Ishikawa (cell line): ENCODE measurements around the gene MGST1.

Experiments used
- CEBPB ChIP-seq: IDR thresholded peaks from 2 replicates; pipeline ENCODE4 v1.6.1; 2012
- CREB1 ChIP-seq: IDR thresholded peaks from 2 replicates; pipeline ENCODE4 v1.6.1; 2012; ENCODE audit warnings: low read depth
- EGR1 ChIP-seq: IDR thresholded peaks from 2 replicates; pipeline ENCODE4 v1.6.1; 2012
- EP300 ChIP-seq: IDR thresholded peaks from 2 replicates; pipeline ENCODE4 v1.6.1; 2012; ENCODE audit warnings: borderline replicate concordance
- FOXM1 ChIP-seq: IDR thresholded peaks from 2 replicates; pipeline ENCODE4 v1.6.1; 2012; ENCODE audit warnings: low read depth, borderline replicate concordance
- MAX ChIP-seq: IDR thresholded peaks from 2 replicates; pipeline ENCODE4 v1.6.1; 2012
- NFIC ChIP-seq: IDR thresholded peaks from 2 replicates; pipeline ENCODE4 v1.6.1; 2012
- RAD21 ChIP-seq: IDR thresholded peaks from 2 replicates; pipeline ENCODE4 v1.6.1; 2012; ENCODE audit warnings: low read depth
- REST ChIP-seq: IDR thresholded peaks from 2 replicates; pipeline ENCODE4 v1.6.1; 2012; ENCODE audit warnings: low read depth, mild to moderate bottlenecking
- TAF1 ChIP-seq: IDR thresholded peaks from 2 replicates; pipeline ENCODE4 v1.6.1; 2012; ENCODE audit warnings: low read depth, mild to moderate bottlenecking
- TCF12 ChIP-seq: IDR thresholded peaks from 2 replicates; pipeline ENCODE4 v1.6.1; 2012; ENCODE audit warnings: low read depth
- TEAD4 ChIP-seq: IDR thresholded peaks from 2 replicates; pipeline ENCODE4 v1.6.1; 2012
- USF1 ChIP-seq: IDR thresholded peaks from 2 replicates; pipeline ENCODE4 v1.6.1; 2012
- YY1 ChIP-seq: IDR thresholded peaks from 2 replicates; pipeline ENCODE4 v1.6.1; 2012; ENCODE audit warnings: low read depth
- ZBTB7A ChIP-seq: IDR thresholded peaks from 2 replicates; pipeline ENCODE4 v1.6.1; 2012; ENCODE audit warnings: low read depth

Gene MGST1

GRCh38 chr12:16392846-16393535, 45.5 kb downstream of the MGST1 start:
- TF ChIP-seq EP300 (no peak), USF1 (no peak), MAX (no peak), FOXM1 (no peak), TEAD4 (no peak), ZBTB7A (no peak), TAF1 (no peak), RAD21 (no peak), NFIC (no peak), REST (no peak)

GRCh38 chr12:16399101-16399500, 51.7 kb downstream of the MGST1 start:
- TF ChIP-seq RAD21 (no peak), EGR1 (no peak), TCF12 (no peak), REST (no peak), NFIC (no peak), CEBPB (no peak), USF1 (no peak), ZBTB7A (no peak), MAX (no peak), EP300 (no peak), FOXM1 (no peak), TEAD4 (no peak), TAF1 (no peak), YY1 (no peak), CREB1 (no peak)

- TF ChIP-seq MAX: no peak
- TF ChIP-seq ZBTB7A: no peak
- TF ChIP-seq CEBPB: no peak
- no peak for TF ChIP-seq TCF12
- TF ChIP-seq YY1: no peak
- TF ChIP-seq RAD21: no peak
- TF ChIP-seq EGR1: no peak
Measured at GRCh38 chr12:16407346-16407745, 59.9 kb downstream of the MGST1 start.
